H1 (cell line): ENCODE data around the gene BLNK. TPM values are rescaled to one million over a fixed set of nuclear protein-coding genes. Genes with fewer than 3 reads are reported as not detected.

Source experiments
- CTCF ChIA-PET: fragments of 300-600 bp; sonication (Branson Sonifier 250); formaldehyde crosslinking; loops from one replicate; lab custom pipeline; 2021; ENCODE audit not compliant: partially characterized antibody; lab: Charles Lee
- POLR2A ChIA-PET: fragments of 300-600 bp; sonication (Branson Sonifier 250); formaldehyde crosslinking; loops from one replicate; lab custom pipeline; 2021; ENCODE audit warnings: inconsistent platforms; ENCODE audit not compliant: partially characterized antibody; lab: Charles Lee
- DNase-seq, 2 experiments: peaks; one replicate each; pipeline versions ENCODE4 v3.0.0 to v3.0.0-alpha.2; 2010 to 2022; ENCODE audit warnings: low spot score in 2 of 2, low read depth in 1 of 2, mixed read lengths in 1 of 2
- FAIRE-seq: peaks from 2 replicates; lab custom pipeline; 2011; peaks lifted over from hg19 to GRCh38; lab: Jason Lieb, UNC
- H2AFZ ChIP-seq: 2 replicates; pipeline ENCODE4 v1.8.1; 2012; ENCODE audit warnings: low read length, inconsistent platforms
- H2AK5ac ChIP-seq: 2 replicates; pipeline ENCODE4 v1.6.1; 2013; ENCODE audit warnings: low read depth, low read length
- H2BK120ac ChIP-seq: replicated peaks from 2 replicates; pipeline ENCODE3; 2013; ENCODE audit warnings: low read depth, low read length, inconsistent platforms
- H2BK12ac ChIP-seq: 2 replicates; pipeline ENCODE4 v1.6.1; 2013; ENCODE audit warnings: low read depth, low read length
- H2BK15ac ChIP-seq: 2 replicates; pipeline ENCODE4 v1.6.1; 2013; ENCODE audit warnings: low read length
- H2BK20ac ChIP-seq: 2 replicates; pipeline ENCODE4 v1.6.1; 2013; ENCODE audit warnings: low read length
- H2BK5ac ChIP-seq: 2 replicates; pipeline ENCODE4 v1.6.1; 2013; ENCODE audit warnings: low read depth, low read length
- H3K14ac ChIP-seq: 2 replicates; pipeline ENCODE4 v1.6.1; 2013; ENCODE audit warnings: inconsistent platforms; ENCODE audit not compliant: insufficient read length
- H3K18ac ChIP-seq: 2 replicates; pipeline ENCODE4 v1.6.1; 2013; ENCODE audit warnings: low read length; ENCODE audit errors: extremely low read depth
- H3K23ac ChIP-seq: 2 replicates; pipeline ENCODE4 v1.6.1; 2013; ENCODE audit warnings: inconsistent platforms; ENCODE audit not compliant: insufficient read length
- H3K23me2 ChIP-seq: 2 replicates; pipeline ENCODE4 v1.6.1; 2013; ENCODE audit warnings: low read depth, low read length
- H3K27ac ChIP-seq: 2 replicates; pipeline ENCODE4 v1.6.1; 2011; ENCODE audit warnings: low read depth, low read length, inconsistent platforms
- H3K27me3 ChIP-seq, 4 experiments: replicated peaks in 1 of 4; 1 replicate in 1 of 4; 2 replicates in 3 of 4; pipeline versions ENCODE4 v1.6.1 to v1.8.1; 2011 to 2013; ENCODE audit warnings: low read length in 3 of 4, mild to moderate bottlenecking in 3 of 4, inconsistent platforms in 2 of 4, mixed read lengths in 2 of 4, moderate library complexity in 1 of 4; ENCODE audit not compliant: control insufficient read depth in 3 of 4, insufficient read depth in 3 of 4; ENCODE audit errors: extremely low read depth in 1 of 4
- H3K36me3 ChIP-seq, 4 experiments: 2 replicates each; pipeline versions ENCODE4 v1.6.1 to v1.8.1; 2011 to 2013; ENCODE audit warnings: mild to moderate bottlenecking in 4 of 4, low read length in 3 of 4, moderate library complexity in 2 of 4, control low read depth in 1 of 4, inconsistent platforms in 1 of 4; ENCODE audit not compliant: insufficient read depth in 4 of 4, control insufficient read depth in 2 of 4
- H3K4ac ChIP-seq: replicated peaks from 2 replicates; pipeline ENCODE3; 2013; ENCODE audit warnings: low read length, low read depth, mixed read lengths, inconsistent platforms; ENCODE audit not compliant: insufficient read length
- H3K4me1 ChIP-seq, 4 experiments: replicated peaks in 1 of 4; 1 replicate in 1 of 4; 2 replicates in 3 of 4; pipeline versions ENCODE4 v1.6.1 to v1.8.1; 2011 to 2013; ENCODE audit warnings: low read length in 3 of 4, inconsistent platforms in 2 of 4, mixed read lengths in 1 of 4; ENCODE audit not compliant: insufficient read depth in 4 of 4, control insufficient read depth in 3 of 4
- H3K4me2 ChIP-seq, 2 experiments: 2 replicates each; pipeline versions ENCODE4 v1.6.1 to v1.8.1; 2011 to 2013; ENCODE audit warnings: low read depth in 2 of 2, low read length in 2 of 2, control low read depth in 1 of 2, inconsistent platforms in 1 of 2, mild to moderate bottlenecking in 1 of 2; ENCODE audit not compliant: insufficient read depth in 1 of 2
- H3K4me3 ChIP-seq, 4 experiments: fragments of 200-600, 300-600 bp in 1 of 4; sonication (generic), shearing (Covaris generic), sonication (Bioruptor Twin) in 1 of 4; 2 replicates each; pipeline versions ENCODE4 v1.5.1 to v1.8.1; 2011 to 2016; ENCODE audit warnings: low read length in 4 of 4, low read depth in 3 of 4, control low read depth in 2 of 4, inconsistent platforms in 2 of 4, mild to moderate bottlenecking in 2 of 4, mixed read lengths in 1 of 4, moderate library complexity in 1 of 4; ENCODE audit not compliant: insufficient read depth in 2 of 4; ENCODE audit errors: extremely low read depth in 1 of 4
- H3K56ac ChIP-seq: replicated peaks from 2 replicates; pipeline ENCODE3; 2013; ENCODE audit warnings: low read depth, mild to moderate bottlenecking, mixed read lengths, low read length, inconsistent platforms; ENCODE audit not compliant: insufficient read length
- H3K79me1 ChIP-seq: 2 replicates; pipeline ENCODE4 v1.6.1; 2013; ENCODE audit warnings: low read depth, low read length, control low read depth
- H3K79me2 ChIP-seq, 2 experiments: 2 replicates each; pipeline versions ENCODE4 v1.6.1 to v1.8.1; 2012 to 2013; ENCODE audit warnings: low read length in 2 of 2, mild to moderate bottlenecking in 2 of 2, inconsistent platforms in 1 of 2; ENCODE audit not compliant: insufficient read depth in 2 of 2, control insufficient read depth in 1 of 2
- H3K9ac ChIP-seq, 4 experiments: replicated peaks in 1 of 4; 1 replicate in 1 of 4; 2 replicates in 3 of 4; pipeline versions ENCODE4 v1.6.1 to v1.8.1; 2011 to 2013; ENCODE audit warnings: low read depth in 3 of 4, low read length in 3 of 4, control low read depth in 2 of 4, mild to moderate bottlenecking in 2 of 4, moderate library complexity in 2 of 4, inconsistent platforms in 1 of 4; ENCODE audit errors: extremely low read depth in 1 of 4
- H3K9me3 ChIP-seq, 2 experiments: 2 replicates each; pipeline versions ENCODE4 v1.6.1 to v1.8.1; 2012 to 2013; ENCODE audit warnings: mild to moderate bottlenecking in 2 of 2, moderate library complexity in 2 of 2, control low read depth in 1 of 2, inconsistent platforms in 1 of 2, low read depth in 1 of 2, low read length in 1 of 2, mixed read lengths in 1 of 2; ENCODE audit not compliant: insufficient read depth in 2 of 2
- H4K20me1 ChIP-seq, 2 experiments: replicated peaks in 1 of 2; 2 replicates each; pipeline versions ENCODE3 to v1.8.1; 2011 to 2013; ENCODE audit warnings: inconsistent platforms in 2 of 2, low read length in 2 of 2, mild to moderate bottlenecking in 1 of 2; ENCODE audit not compliant: insufficient read depth in 2 of 2, control insufficient read depth in 1 of 2
- H4K5ac ChIP-seq: 2 replicates; pipeline ENCODE4 v1.6.1; 2013; ENCODE audit warnings: low read length, low read depth, mixed read lengths, inconsistent platforms; ENCODE audit not compliant: insufficient read length
- H4K8ac ChIP-seq: 2 replicates; pipeline ENCODE4 v1.8.0; 2013; ENCODE audit warnings: mild to moderate bottlenecking, moderate library complexity, low read length, inconsistent platforms; ENCODE audit not compliant: insufficient read depth; ENCODE audit errors: extremely low read depth
- H4K91ac ChIP-seq: replicated peaks from 2 replicates; pipeline ENCODE3; 2013; ENCODE audit warnings: low read length, mixed read lengths, inconsistent platforms; ENCODE audit not compliant: insufficient read length
- ATF3 ChIP-seq: IDR thresholded peaks from 2 replicates; pipeline ENCODE4 v1.6.1; 2011; ENCODE audit warnings: low read depth, mild to moderate bottlenecking, low read length; ENCODE audit not compliant: insufficient read depth
- BCL11A ChIP-seq, 2 experiments: IDR thresholded peaks; one replicate each; pipeline ENCODE4 v1.6.1; 2011; ENCODE audit warnings: low read depth in 2 of 2, low read length in 2 of 2, mild to moderate bottlenecking in 2 of 2
- BRCA1 ChIP-seq: IDR thresholded peaks from 2 replicates; pipeline ENCODE4 v1.6.1; 2012; ENCODE audit warnings: low read depth, low read length, improper control_type of control experiment
- CHD2 ChIP-seq: IDR thresholded peaks from 2 replicates; pipeline ENCODE4 v1.6.1; 2012; ENCODE audit warnings: low read length, improper control_type of control experiment
- JUND ChIP-seq: IDR thresholded peaks from 2 replicates; pipeline ENCODE4 v1.6.1; 2011; ENCODE audit warnings: mild to moderate bottlenecking, improper control_type of control experiment, low read length
- POU5F1 ChIP-seq: IDR thresholded peaks from 2 replicates; pipeline ENCODE4 v1.6.1; 2011; ENCODE audit warnings: low read depth, mild to moderate bottlenecking, low read length, moderate library complexity
- RXRA ChIP-seq: IDR thresholded peaks from 2 replicates; pipeline ENCODE4 v1.6.1; 2011; ENCODE audit warnings: low read depth, mild to moderate bottlenecking, low read length, moderate library complexity; ENCODE audit not compliant: insufficient read depth
- SIRT6 ChIP-seq: IDR thresholded peaks from one replicate; pipeline ENCODE4 v1.7.1; 2012; ENCODE audit warnings: low read length, inconsistent platforms
- SP2 ChIP-seq: IDR thresholded peaks from 2 replicates; pipeline ENCODE4 v1.6.1; 2012; ENCODE audit warnings: mild to moderate bottlenecking, low read length, inconsistent platforms
- SRF ChIP-seq: IDR thresholded peaks from 2 replicates; pipeline ENCODE4 v1.6.1; 2011; ENCODE audit warnings: mild to moderate bottlenecking, low read depth, low read length, moderate library complexity
- SUZ12 ChIP-seq: fragments of 200-600 bp; sonication (generic); IDR thresholded peaks from 2 replicates; pipeline ENCODE4 v1.6.1; 2012; ENCODE audit warnings: mild to moderate bottlenecking, inconsistent platforms, low read length, moderate library complexity, mixed read lengths
- USF2 ChIP-seq: IDR thresholded peaks from 2 replicates; pipeline ENCODE4 v1.6.1; 2011; ENCODE audit warnings: low read length, improper control_type of control experiment
- WGBS, 2 experiments: shearing (Covaris generic) in 1 of 2; methylation state at CpG; one replicate each; pipeline versions ENCODE4 v1.1.6 to v1.1.7; 2013 to 2015; ENCODE audit warnings: low lambda C conversion rate in 2 of 2, mixed read lengths in 2 of 2, inconsistent platforms in 1 of 2, low coverage in 1 of 2, missing lambda C conversion rate in 1 of 2; ENCODE audit not compliant: insufficient replicate concordance in 2 of 2, insufficient coverage in 1 of 2, insufficient read length in 1 of 2; ENCODE audit errors: extremely low coverage in 1 of 2, missing lambda C conversion rate in 1 of 2; 5-methylcytosine and 5-hydroxymethylcytosine counted together
- polyA plus RNA-seq, 7 experiments: library from polyadenylated mRNA; depleted of rRNA in 3 of 7; stranded (reverse) in 5 of 7; unstranded in 2 of 7; fragments of >200 nt in 5 of 7; fragments of 200-250 nt in 2 of 7; gene quantifications; 1 replicate in 5 of 7; 2 replicates in 1 of 7; 4 replicates in 1 of 7; pipeline versions ENCODE4 v1.2.1 to v1.2.3, GENCODE V29; 2011 to 2013; ENCODE audit warnings: missing spikeins in 2 of 7, mixed read lengths in 2 of 7
- total RNA-seq: library from RNA; stranded (reverse); fragmentation: NEBNext Ultra II Directional; extraction: Animal tissue kit (Norgen Biotek cat#: 25700); gene quantifications from 2 replicates; pipeline ENCODE4 v1.2.1, GENCODE V29; 2021

BLNK gene
- total and polyA plus RNA-seq, 2 of the 8 experiments (the other 6 are each of a cell fraction or from before 2014, with no cell fraction given): not detected

DNA sequence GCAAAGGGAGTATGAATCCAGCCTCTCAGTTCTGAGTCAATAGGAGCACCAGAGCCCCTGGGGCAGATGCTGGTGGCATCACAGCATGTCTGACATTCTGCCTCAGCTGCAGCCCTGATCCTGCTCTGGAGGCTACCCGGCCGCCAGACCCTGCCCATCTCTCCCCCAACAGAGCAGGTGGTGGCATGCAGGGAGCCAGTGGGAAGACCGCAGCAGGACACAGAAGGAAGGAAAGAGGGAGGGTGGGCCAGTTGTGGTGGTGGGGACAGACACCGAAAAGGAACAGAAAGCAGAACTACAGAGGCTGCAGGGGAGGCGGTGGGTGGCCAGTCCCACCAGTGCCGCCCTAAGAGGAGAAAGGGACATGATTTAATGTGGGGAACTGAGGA lies 35.3 kb downstream of the BLNK start:
- no peak overlapping the region for H4K5ac ChIP-seq
- no peak for TF ChIP-seq BCL11A (IDR thresholded peaks at IDR 0.05; ENCODE audit: low read depth in 2 of 2, low read length in 2 of 2)
- no peak for TF ChIP-seq JUND
- no peak for TF ChIP-seq SIRT6
- TF ChIP-seq CHD2: no peak
- no peak for TF ChIP-seq USF2
- no peak for TF ChIP-seq SP2
- TF ChIP-seq RXRA: no peak
- TF ChIP-seq SUZ12: no peak
- TF ChIP-seq BRCA1: no peak
- no peak for TF ChIP-seq SRF
- no peak for TF ChIP-seq POU5F1
- no peak for TF ChIP-seq ATF3
- H3K18ac ChIP-seq: no peak overlapping the region
- H3K27me3 ChIP-seq: no peaks in the 10 kb centered on the region
- no peak overlapping the region for H3K4me2 ChIP-seq
- no peaks in the 10 kb centered on the region for H3K79me1 ChIP-seq
- no peak overlapping the region for H2AFZ ChIP-seq
- H2BK12ac ChIP-seq: no peak overlapping the region
- H2BK5ac ChIP-seq: no peak overlapping the region
- no peak overlapping the region for H3K4me3 ChIP-seq
- no peak overlapping the region for H4K91ac ChIP-seq
- no peaks in the 10 kb centered on the region for H3K9me3 ChIP-seq
- H3K36me3 ChIP-seq: no peaks in the 10 kb centered on the region
- no peak for DNase-seq
- FAIRE-seq: no peak
- no peaks in the 10 kb centered on the region for H3K4me1 ChIP-seq
- WGBS, 2 experiments: 92% methylated on average over 6 of the region's 6 CpGs; no CpG with 5 or more reads in 1 of the 2 experiments
- ChIA-PET CTCF (interaction anchor here (3.1 kb wide), 1 partner anchor 85 kb away, joined by 11 read pairs; no protein-coding TSS in a partner anchor), POLR2A (no interaction called here)
- no peak overlapping the region for H2BK120ac ChIP-seq
- no peak overlapping the region for H3K14ac ChIP-seq
- no peaks in the 10 kb centered on the region for H3K23me2 ChIP-seq
- H3K4ac ChIP-seq: no peak overlapping the region
- H3K23ac ChIP-seq: no peak overlapping the region
- H2AK5ac ChIP-seq: no peak overlapping the region
- no peak overlapping the region for H2BK20ac ChIP-seq
- H2BK15ac ChIP-seq: no peak overlapping the region
- no peak overlapping the region for H3K27ac ChIP-seq
- H3K56ac ChIP-seq: no peak overlapping the region
- no peak overlapping the region for H3K9ac ChIP-seq
- H4K20me1 ChIP-seq: no peaks in the 10 kb centered on the region
- H3K79me2 ChIP-seq: no peaks in the 10 kb centered on the region
- H4K8ac ChIP-seq: no peak overlapping the region
